ENCODE results near the gene ITGB5. TPM values are rescaled to one million over a fixed set of nuclear protein-coding genes. Genes with fewer than 3 reads are reported as not detected.

ITGB5 gene
- total and polyA plus RNA-seq, 4 donors: 16.9 to 66.6 (median 48.0) TPM

- no peak for DNase-seq (ENCODE audit: low spot score)
- Histone ChIP-seq H3K36me3 (ENCODE audit: control insufficient read depth in 4 of 4, insufficient read depth in 3 of 4, low read depth in 1 of 4, low read length in 3 of 4) (peaks cover 7 to 14% (median 11%) of the 10 kb centered on the region in 4 donors), H3K27me3 (ENCODE audit: control insufficient read depth in 4 of 4, insufficient read depth in 4 of 4, low read length in 3 of 4) (no peaks in the 10 kb centered on the region), H3K9me3 (ENCODE audit: control insufficient read depth in 4 of 4, low read length in 3 of 4) (no peaks in the 10 kb centered on the region), H3K4me3 (ENCODE audit: low read depth in 1 of 3, low read length in 3 of 3) (no peak overlapping the region), H3K27ac (ENCODE audit: low read depth in 1 of 2, low read length in 2 of 2) (peak overlapping the region in 1 of 2 donors; percentile 17), H3K9ac (ENCODE audit: low read depth in 1 of 2, low read length in 2 of 2) (no peak overlapping the region), H3K4me1 (ENCODE audit: control insufficient read depth in 4 of 4, insufficient read depth in 4 of 4, low read length in 3 of 4) (peaks cover 5 to 16% (median 9%) of the 10 kb centered on the region in 4 donors)
- WGBS: 96% methylated on average over 6 of the region's 6 CpGs
- TF ChIP-seq REST (IDR thresholded peaks at IDR 0.05): no peak
- TF ChIP-seq ATF3 (IDR thresholded peaks at IDR 0.05): no peak
- no peak for TF ChIP-seq SP1 (IDR thresholded peaks at IDR 0.05)
- TF ChIP-seq RXRA (IDR thresholded peaks at IDR 0.05): no peak
- no peak for TF ChIP-seq HNF4A (conservative IDR thresholded peaks at IDR 0.05)
- no peak for TF ChIP-seq GABPA (IDR thresholded peaks at IDR 0.05 in 1 of 2, conservative IDR thresholded peaks at IDR 0.05 in 1 of 2)
- no peak for TF ChIP-seq ZBTB33 (IDR thresholded peaks at IDR 0.05)
- no peak for TF ChIP-seq MAX (IDR thresholded peaks at IDR 0.05)
- TF ChIP-seq NR2F2 (IDR thresholded peaks at IDR 0.05): no peak
- TF ChIP-seq TAF1 (conservative IDR thresholded peaks at IDR 0.05): no peak
- no peak for TF ChIP-seq FOXA2 (IDR thresholded peaks at IDR 0.05)
- no peak for TF ChIP-seq JUND (IDR thresholded peaks at IDR 0.05)
- no peak for TF ChIP-seq YY1 (IDR thresholded peaks at IDR 0.05)
- TF ChIP-seq CTCF (IDR thresholded peaks at IDR 0.05; ENCODE audit: low read depth, low read length, missing input control): no peak
- TF ChIP-seq EGR1 (IDR thresholded peaks at IDR 0.05; ENCODE audit: low read depth in 2 of 2): no peak
Measured at GRCh38 chr3:124850212-124850611, 37.0 kb downstream of the ITGB5 start.

- Histone ChIP-seq H3K27me3 (ENCODE audit: control insufficient read depth in 4 of 4, insufficient read depth in 4 of 4, low read length in 3 of 4) (no peaks in the 10 kb centered on the region), H3K4me1 (ENCODE audit: control insufficient read depth in 4 of 4, insufficient read depth in 4 of 4, low read length in 3 of 4) (peaks cover 5 to 16% (median 9%) of the 10 kb centered on the region in 4 donors), H3K4me3 (ENCODE audit: low read depth in 1 of 3, low read length in 3 of 3) (no peak overlapping the region), H3K9ac (ENCODE audit: low read depth in 1 of 2, low read length in 2 of 2) (no peak overlapping the region), H3K9me3 (ENCODE audit: control insufficient read depth in 4 of 4, low read length in 3 of 4) (no peaks in the 10 kb centered on the region), H3K36me3 (ENCODE audit: control insufficient read depth in 4 of 4, insufficient read depth in 3 of 4, low read depth in 1 of 4, low read length in 3 of 4) (peaks cover 4 to 18% (median 11%) of the 10 kb centered on the region in 4 donors), H3K27ac (ENCODE audit: low read depth in 1 of 2, low read length in 2 of 2) (no peak overlapping the region)
- 95% methylated on average over 9 of the region's 9 CpGs for WGBS
- TF ChIP-seq REST (IDR thresholded peaks at IDR 0.05) (no peak), MAX (IDR thresholded peaks at IDR 0.05) (no peak), YY1 (IDR thresholded peaks at IDR 0.05) (no peak), RXRA (IDR thresholded peaks at IDR 0.05) (no peak)
- no peak for DNase-seq (ENCODE audit: low spot score)
Measured at GRCh38 chr3:124848300-124848699, 38.9 kb downstream of the ITGB5 start.

All from liver (tissue), 9 donors.